GM12801 (cell line): ENCODE measurements around the gene GKN2.

Source experiments
- CTCF ChIP-seq: IDR thresholded peaks from one replicate; pipeline ENCODE4 v1.5.1; 2011; ENCODE audit warnings: control low read depth; ENCODE audit not compliant: insufficient read length; ENCODE audit errors: extremely low read depth

The GKN2 gene

DNA sequence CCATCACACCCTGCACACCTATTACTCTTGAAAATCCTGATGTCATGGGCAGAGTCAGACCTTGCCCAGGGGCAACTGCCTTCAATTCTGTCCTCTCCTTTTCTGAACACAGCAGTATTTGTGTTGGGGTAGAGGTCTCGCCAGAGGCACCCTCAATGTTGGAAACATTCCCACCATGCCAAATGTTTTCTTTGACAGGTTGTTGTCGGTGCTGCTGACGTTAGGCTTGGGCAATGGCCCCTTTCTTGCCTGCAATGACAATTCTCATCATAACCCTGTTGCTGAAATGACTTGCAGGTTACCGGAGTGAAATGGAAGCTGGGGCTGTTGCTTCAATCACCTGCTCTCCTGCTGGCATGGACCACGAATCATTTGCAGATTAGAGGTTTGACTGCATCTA, 39.6 kb upstream of the GKN2 start:
- TF ChIP-seq CTCF, result no peak

DNA sequence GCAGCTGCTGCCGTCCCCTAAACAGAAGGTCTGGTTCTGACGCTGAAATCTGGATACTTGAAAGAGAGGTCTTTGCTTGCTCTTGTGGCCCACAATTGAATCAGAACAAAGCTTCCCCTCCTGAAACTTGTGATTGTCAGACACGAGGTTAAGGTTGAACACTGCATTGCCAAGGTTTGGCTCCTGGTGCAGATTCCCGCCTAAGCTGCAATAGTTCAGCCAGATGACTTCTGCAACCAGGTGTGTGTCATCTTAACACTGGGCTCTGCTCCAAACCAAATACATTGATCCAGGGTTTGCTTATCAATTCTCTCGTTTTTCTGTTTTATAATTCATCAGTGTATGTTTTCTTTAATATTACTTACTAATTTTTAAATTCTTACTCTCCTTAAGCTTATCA, 36.3 kb upstream of the GKN2 start:
- TF ChIP-seq CTCF, result no peak

GRCh38 chr2:68987021-68987503, 34.4 kb upstream of the GKN2 start:
- no peak for TF ChIP-seq CTCF

DNA sequence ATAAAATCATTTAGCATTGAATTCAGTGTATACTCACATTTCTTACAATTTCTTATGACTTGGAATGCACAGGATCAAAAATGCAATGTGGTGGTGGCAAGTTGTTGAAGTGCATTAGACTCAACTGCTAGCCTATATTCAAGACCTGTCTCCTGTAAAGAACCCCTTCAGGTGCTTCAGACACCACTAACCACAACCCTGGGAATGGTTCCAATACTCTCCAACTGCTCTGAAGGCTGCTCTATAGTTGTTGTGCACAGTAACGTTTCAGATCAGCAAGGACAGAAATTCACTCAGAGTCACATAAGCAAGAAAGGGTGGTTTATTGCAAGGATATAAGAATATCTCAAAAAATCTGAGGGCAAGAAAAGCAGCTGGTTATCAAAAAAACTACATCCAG, 28.3 kb upstream of the GKN2 start:
- TF ChIP-seq CTCF, result no peak

DNA sequence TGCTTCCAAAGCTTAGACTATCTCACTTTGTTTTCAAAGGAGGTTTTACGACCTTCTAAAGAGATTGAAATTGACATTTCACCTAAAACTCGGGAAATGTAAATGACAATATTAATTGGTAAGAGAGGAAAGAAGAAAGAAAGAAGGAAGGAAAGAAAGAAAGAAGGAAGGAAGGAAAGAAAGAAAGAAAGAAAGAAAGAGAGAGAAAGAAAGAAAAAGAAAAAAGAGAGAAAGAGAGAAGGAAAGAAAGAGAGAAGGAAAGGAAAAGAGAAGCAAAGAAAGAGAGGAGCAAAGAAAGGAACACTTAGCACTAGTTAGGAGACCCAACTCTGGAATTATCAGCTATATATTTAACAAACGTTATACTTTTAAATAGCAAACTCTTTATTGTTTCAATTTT, 25.4 kb upstream of the GKN2 start:
- no peak for TF ChIP-seq CTCF

GRCh38 chr2:68977453-68977852, 24.8 kb upstream of the GKN2 start:
- TF ChIP-seq CTCF, result no peak

DNA sequence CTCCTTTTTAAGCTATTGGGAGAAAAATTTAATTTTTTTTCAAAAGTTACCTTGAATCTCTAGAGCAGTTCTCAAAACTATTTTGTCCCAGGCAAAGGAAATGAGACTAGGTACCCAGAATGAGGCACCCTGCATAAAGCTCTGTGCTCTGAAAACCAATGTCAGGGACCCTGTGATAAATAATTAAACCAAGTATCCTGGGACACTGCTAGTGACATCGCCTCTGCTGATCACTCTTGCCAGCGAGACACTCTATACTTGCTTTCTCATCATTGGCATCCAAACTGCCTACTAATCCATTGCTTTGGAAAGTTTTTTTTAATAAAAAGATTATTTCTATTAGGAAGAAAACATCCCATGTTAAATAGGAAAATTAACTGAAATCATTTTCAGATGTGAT, 23.2 kb upstream of the GKN2 start:
- TF ChIP-seq CTCF, result no peak
